HG03103 (cell line): ENCODE results near the gene GLP2R.
"Not testable (repeated sequence)": the region's sequence is repeated elsewhere in the genome, so short reads cannot be mapped to it uniquely, and the experiment has no call there.

Experiments
- ATAC-seq: cut with Tn5 transposase; IDR thresholded peaks from one replicate; pipeline ENCODE4 v1.9.1; 2021; ENCODE audit warnings: low read depth; ENCODE audit not compliant: unreplicated experiment

GLP2R gene

DNA sequence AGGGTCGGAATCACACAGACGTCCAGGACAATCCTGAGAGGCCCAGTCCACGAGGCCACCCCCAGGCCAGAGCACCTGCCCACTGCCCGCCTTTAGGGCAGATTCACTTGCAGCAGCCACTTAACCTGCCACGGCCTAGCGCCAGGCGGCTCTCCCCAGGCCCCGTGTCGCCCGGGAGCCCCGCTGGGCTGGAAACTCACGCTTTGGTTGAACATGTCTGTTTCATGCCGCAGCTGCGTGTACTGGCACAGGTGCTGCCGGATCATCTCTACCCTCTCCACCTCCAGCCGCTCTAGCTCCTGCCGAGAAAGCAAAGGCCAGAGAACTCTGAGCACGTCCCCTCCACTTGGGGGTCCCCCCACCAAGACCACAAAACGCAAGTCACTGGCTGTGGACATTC, 92.1 kb downstream of the GLP2R start:
- no peak for ATAC-seq

GRCh38 chr17:9918352-9918751, 92.6 kb downstream of the GLP2R start:
- ATAC-seq: no peak

DNA sequence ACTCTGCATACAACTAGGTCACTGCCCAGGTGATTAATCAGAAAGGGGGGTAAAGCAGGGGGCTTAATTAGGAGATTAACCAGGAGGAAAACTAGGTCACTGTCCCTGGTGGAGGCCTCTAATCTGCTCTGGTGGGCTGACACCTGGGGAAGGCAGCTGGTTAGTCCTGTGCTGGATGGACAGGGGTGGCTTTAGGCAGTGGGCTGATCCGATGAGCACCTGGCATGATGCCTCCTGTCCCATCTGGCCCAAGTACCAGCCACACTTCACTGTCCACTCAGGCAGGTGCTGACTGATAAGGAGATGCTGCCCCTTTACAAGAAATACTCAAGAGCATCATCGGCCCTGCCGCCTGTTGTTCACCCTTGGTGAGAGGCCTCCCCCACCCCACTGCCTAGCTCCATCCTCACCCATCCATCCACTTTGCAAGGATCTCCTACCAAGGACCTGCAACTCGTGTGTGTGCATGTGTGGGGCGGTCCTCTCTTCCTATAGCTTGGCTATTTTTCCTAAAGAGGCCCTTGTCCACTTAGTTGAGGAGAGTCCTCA, 93.2 kb downstream of the GLP2R start:
- ATAC-seq: no peak

GRCh38 chr17:9921216-9921615, 95.5 kb downstream of the GLP2R start:
- not testable (repeated sequence) for ATAC-seq

DNA sequence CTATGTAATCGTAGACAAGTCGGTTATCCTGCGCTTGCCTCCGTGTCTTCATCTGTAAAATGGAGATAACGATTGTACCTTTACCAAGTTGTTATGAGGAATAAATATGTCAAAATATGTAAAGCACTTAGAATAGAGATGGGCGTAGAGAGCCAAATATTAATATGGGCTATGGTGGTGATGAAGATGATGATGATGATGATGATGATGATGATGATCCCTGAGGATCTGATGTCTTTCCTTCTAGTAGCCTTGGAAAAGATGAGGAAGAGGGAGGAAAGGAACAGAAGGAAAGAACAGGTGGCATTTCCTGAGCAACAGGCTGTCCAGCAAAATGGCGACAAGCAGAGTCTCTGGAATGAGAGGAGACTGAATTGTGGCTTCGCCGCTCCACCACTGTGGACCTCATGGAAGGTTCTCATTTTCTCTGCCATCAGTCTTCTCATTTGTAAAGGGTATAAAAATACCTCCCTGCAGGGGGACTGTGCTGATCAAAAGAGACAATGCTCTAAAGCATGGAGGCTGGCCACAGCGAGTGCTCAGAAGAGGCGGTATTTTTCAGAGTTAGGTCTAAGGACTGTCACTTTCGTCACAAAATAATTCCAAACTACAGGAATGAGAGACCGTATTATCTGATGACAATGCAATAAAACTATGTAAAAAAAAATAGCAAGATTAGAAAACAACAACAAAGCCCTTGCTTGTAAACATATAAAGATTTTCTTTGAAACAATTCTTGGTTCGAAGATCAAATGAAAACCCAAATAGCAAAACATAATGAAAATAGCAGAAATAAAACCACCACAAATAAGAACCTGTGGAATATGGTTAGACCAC, 96.5 kb downstream of the GLP2R start:
- no peak for ATAC-seq

- peak; percentile 63 for ATAC-seq
Measured at GRCh38 chr17:9924735-9925191, 99.0 kb downstream of the GLP2R start.

DNA sequence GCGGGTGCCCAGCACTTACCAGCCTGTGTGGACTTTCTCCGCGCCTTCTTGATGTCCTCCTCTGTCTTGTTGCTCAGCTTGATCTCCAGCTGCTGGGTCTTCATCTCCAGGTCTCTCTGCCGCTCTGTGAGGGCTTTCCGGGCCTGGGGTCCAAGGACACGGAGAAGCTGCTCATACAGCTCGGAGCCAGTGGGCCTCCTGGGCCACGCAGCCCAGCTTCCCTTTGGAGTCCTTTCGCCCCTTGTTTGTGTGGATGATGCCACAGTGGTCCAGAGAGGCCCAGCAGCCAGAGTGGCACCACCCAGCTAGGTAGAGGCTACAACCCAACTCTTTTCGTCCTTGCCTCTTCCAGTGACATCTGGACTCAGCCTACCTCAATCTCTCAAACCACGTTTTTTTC, 99.7 kb downstream of the GLP2R start:
- no peak for ATAC-seq

GRCh38 chr17:9926150-9926804, 100.6 kb downstream of the GLP2R start:
- no peak for ATAC-seq

- no peak for ATAC-seq
Measured at GRCh38 chr17:9928601-9929333, 103.0 kb downstream of the GLP2R start.

- ATAC-seq: no peak
Measured at GRCh38 chr17:9929871-9930270, 104.1 kb downstream of the GLP2R start.

GRCh38 chr17:9931144-9931741, 105.5 kb downstream of the GLP2R start:
- no peak for ATAC-seq

DNA sequence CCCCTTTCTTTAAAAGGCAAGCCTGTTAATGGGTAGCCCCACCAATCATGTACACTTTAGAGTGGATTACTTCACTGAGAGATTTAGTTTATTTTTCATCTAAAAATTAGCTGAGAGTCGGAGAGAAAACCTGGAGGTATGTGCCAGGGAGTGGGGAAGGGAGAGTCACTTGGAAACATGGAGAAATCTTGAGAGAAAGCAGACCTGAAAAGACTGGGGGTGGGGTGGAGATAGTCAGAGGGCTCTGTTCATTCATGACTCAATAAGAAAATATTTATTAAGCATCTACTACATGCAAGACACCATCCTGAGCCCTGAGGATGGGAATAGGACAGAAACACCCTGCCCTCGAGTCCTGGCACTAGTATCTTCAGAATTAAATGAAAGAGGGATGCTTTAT, 106.8 kb downstream of the GLP2R start:
- no peak for ATAC-seq

DNA sequence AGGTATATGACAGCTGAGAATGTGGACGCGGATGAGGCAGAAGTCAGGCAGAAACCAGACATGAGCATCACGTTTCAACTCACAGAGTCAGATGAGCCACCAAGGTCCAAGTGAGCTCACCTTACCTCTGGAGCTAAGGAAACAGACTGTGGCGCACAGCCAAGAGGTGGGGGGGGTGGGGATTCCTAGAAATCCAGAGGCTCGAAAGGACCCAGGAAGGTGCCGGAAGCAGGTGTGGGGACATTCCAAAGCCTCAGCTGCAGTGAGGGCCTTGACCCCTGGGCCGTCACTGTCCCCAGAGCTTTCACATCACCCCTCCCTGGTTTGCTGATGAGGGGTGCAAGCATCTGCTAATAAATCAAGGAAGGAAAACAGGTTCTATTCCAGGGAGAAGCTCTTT, 108.6 kb downstream of the GLP2R start:
- ATAC-seq: no peak

DNA sequence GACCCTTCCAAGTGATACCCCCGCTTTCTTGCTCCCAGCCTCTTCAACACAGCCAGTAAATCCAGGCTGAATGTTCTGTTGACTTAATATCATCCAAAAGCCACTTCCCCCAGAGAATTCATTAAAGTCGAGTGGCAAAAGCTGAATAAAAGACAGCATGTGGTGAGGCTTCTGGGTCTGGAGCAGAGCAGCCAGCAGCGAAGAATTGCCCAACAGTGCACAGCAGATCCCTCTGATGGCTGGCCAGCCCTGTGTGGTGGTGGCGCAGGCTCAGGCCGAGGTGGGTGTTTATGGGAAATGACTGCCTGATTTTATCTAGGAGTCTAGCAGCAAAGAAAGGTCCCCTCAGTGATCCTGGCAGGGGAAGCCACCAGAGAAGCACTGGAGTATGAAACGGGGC, 109.7 kb downstream of the GLP2R start:
- ATAC-seq: no peak

- ATAC-seq: no peak
Measured at GRCh38 chr17:9936095-9936494, 110.4 kb downstream of the GLP2R start.

DNA sequence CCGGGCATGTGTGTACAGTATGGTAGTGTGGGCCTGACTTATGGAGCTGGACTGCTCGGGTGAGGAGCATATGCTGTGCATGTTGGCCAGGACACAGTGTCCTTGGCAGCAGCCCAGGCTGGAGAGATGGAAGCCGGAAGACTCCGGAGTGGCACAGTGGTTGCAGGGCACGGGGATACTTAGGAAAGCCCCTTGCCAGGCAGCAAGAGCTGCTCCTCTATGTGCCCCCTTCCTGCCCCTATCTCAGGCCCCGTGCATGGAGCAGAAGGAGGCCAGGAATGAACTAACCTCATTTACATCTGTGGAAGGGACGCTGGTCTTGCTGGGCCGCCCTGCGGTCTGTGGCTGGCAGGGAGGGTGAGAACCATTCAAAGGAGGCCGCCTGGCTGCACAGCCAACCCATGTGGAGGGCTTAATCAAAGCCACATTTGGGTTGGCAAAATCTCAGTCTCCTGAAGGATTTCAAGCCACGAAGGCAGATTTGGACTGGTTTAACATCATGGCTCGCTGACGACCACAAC, 111.6 kb downstream of the GLP2R start:
- no peak for ATAC-seq

DNA sequence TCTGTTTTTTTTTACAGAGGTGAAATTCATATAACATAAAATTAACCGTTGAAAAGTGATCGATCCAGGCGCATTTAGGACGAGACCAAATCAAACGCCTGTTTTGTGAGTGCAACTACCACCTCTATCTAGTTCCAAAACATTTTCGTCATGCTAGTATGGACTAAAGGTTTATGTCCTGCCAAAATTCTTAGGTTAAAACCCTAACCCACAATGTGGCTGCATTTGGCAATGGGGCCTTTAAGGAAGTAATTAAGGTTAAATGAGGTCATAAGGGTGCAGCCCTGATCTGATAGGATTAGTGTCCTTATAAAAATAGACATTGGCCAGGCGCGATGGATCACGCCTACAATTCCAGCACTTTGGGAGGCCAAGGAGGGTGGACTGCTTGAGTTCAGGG, 112.2 kb downstream of the GLP2R start:
- ATAC-seq: no peak

GRCh38 chr17:9938764-9939163, 113.0 kb downstream of the GLP2R start:
- ATAC-seq: no peak

DNA sequence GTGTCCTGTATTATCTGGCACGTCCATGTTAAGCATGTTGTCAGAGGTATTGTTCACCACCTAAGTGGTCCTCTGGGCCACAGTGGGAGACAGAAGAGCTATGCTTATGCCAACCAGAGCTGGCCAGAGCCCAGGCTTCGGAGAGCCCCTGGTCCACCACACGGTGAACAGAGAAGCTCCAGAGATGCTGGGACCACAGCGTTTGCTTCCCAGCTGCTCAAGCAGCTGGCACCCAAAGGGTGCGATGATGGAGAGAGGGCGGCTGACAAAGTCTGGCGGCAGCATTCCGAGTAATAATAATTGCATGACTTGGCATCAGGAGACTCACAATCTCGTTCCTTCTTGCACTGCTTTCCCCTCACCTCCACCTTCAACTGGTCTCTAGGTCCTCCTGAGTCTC, 115.1 kb downstream of the GLP2R start:
- no peak for ATAC-seq

- ATAC-seq: no peak
Measured at GRCh38 chr17:9941305-9941704, 115.6 kb downstream of the GLP2R start.
